HepG2 (cell line): ENCODE results near the gene DLG4. TPM values are rescaled to one million over a fixed set of nuclear protein-coding genes. Genes with fewer than 3 reads are reported as not detected.

Experiments used
- GABPB1 ChIP-seq: IDR thresholded peaks from 2 replicates; pipeline ENCODE4 v1.6.1; 2016; ENCODE audit warnings: mild to moderate bottlenecking, missing genetic modification reagents, moderate library complexity, missing compliant biosample characterization
- HOXA3 ChIP-seq: sonication (generic); formaldehyde crosslinking; IDR thresholded peaks from 2 replicates; pipeline ENCODE4 v1.5.0; 2020; ENCODE audit warnings: missing genetic modification reagents
- HOXA5 ChIP-seq: sonication (generic); formaldehyde crosslinking; IDR thresholded peaks from 2 replicates; pipeline ENCODE4 v1.4.0; 2020; ENCODE audit warnings: missing genetic modification reagents
- JARID2 ChIP-seq: sonication (generic); formaldehyde crosslinking; IDR thresholded peaks from 2 replicates; pipeline ENCODE4 v1.8.1; 2023; ENCODE audit warnings: missing genetic modification reagents, inconsistent platforms; ENCODE audit not compliant: insufficient replicate concordance
- KAT7 ChIP-seq: IDR thresholded peaks from 2 replicates; pipeline ENCODE4 v1.6.1; 2018; ENCODE audit warnings: borderline replicate concordance, missing compliant biosample characterization
- NR1H2 ChIP-seq: sonication (generic); formaldehyde crosslinking; IDR thresholded peaks from 2 replicates; pipeline ENCODE4 v1.8.1; 2022; ENCODE audit warnings: low read depth, missing genetic modification reagents, borderline replicate concordance
- RARA ChIP-seq: IDR thresholded peaks from 2 replicates; pipeline ENCODE4 v1.6.1; 2016; ENCODE audit warnings: missing genetic modification reagents, missing compliant biosample characterization
- RXRB ChIP-seq: IDR thresholded peaks from 2 replicates; pipeline ENCODE4 v1.6.1; 2016; ENCODE audit warnings: borderline replicate concordance, missing genetic modification reagents, missing compliant biosample characterization
- SATB2 ChIP-seq: sonication (generic); formaldehyde crosslinking; IDR thresholded peaks from 2 replicates; pipeline ENCODE4 v1.5.0; 2020; ENCODE audit warnings: missing genetic modification reagents
- SYNCRIP ChIP-seq: fragments of 200-400 bp; formaldehyde crosslinking; IDR thresholded peaks from 2 replicates; pipeline ENCODE4 v1.6.1; 2018; ENCODE audit warnings: mild to moderate bottlenecking, low read depth, low read length; ENCODE audit not compliant: insufficient read depth
- TBX2 ChIP-seq: sonication (generic); formaldehyde crosslinking; IDR thresholded peaks from 2 replicates; pipeline ENCODE4 v1.5.0; 2020; ENCODE audit warnings: missing genetic modification reagents, mild to moderate bottlenecking, borderline replicate concordance
- ZBTB20 ChIP-seq: sonication (generic); formaldehyde crosslinking; IDR thresholded peaks from 2 replicates; pipeline ENCODE4 v1.8.1; 2023; ENCODE audit warnings: missing genetic modification reagents, low read depth, mild to moderate bottlenecking, borderline replicate concordance
- ZFP90 ChIP-seq: sonication (generic); formaldehyde crosslinking; IDR thresholded peaks from 2 replicates; pipeline ENCODE4 v1.8.0; 2022; ENCODE audit warnings: missing genetic modification reagents, mild to moderate bottlenecking, inconsistent platforms, borderline replicate concordance
- ZFY ChIP-seq: sonication (generic); formaldehyde crosslinking; IDR thresholded peaks from 2 replicates; pipeline ENCODE4 v1.4.0; 2020; ENCODE audit warnings: missing genetic modification reagents
- ZNF235 ChIP-seq: sonication (generic); formaldehyde crosslinking; IDR thresholded peaks from 2 replicates; pipeline ENCODE4 v1.8.1; 2023; ENCODE audit warnings: mild to moderate bottlenecking, missing genetic modification reagents, borderline replicate concordance
- ZNF468 ChIP-seq: sonication (generic); formaldehyde crosslinking; IDR thresholded peaks from 2 replicates; pipeline ENCODE4 v1.8.0; 2022; ENCODE audit warnings: mild to moderate bottlenecking, moderate library complexity, missing genetic modification reagents
- ZNF501 ChIP-seq: sonication (generic); formaldehyde crosslinking; IDR thresholded peaks from 2 replicates; pipeline ENCODE4 v1.5.1; 2020; ENCODE audit warnings: mild to moderate bottlenecking, moderate library complexity, missing genetic modification reagents
- ZNF543 ChIP-seq: sonication (generic); formaldehyde crosslinking; IDR thresholded peaks from 2 replicates; pipeline ENCODE4 v1.4.0; 2020; ENCODE audit warnings: mild to moderate bottlenecking, missing genetic modification reagents
- ZNF556 ChIP-seq: sonication (generic); formaldehyde crosslinking; IDR thresholded peaks from 2 replicates; pipeline ENCODE4 v1.4.0; 2020; ENCODE audit warnings: mild to moderate bottlenecking, missing genetic modification reagents, borderline replicate concordance
- ZNF605 ChIP-seq: sonication (generic); formaldehyde crosslinking; IDR thresholded peaks from 2 replicates; pipeline ENCODE4 v1.8.0; 2022; ENCODE audit warnings: mild to moderate bottlenecking, missing genetic modification reagents
- ZNF614 ChIP-seq: IDR thresholded peaks from 2 replicates; pipeline ENCODE4 v1.6.1; 2018; ENCODE audit warnings: missing biosample characterization, missing genetic modification reagents, inconsistent platforms, borderline replicate concordance
- polyA plus RNA-seq, 8 experiments: library from polyadenylated mRNA; depleted of rRNA in 3 of 8; stranded (reverse) in 7 of 8; unstranded in 1 of 8; fragments of >200 nt; fragmentation: Illumina TruSeq in 4 of 8; extraction: Trizol in 4 of 8; gene quantifications; 2 replicates each; pipeline versions ENCODE4 v1.2.1 to v1.2.3, GENCODE V29; 2011 to 2016; ENCODE audit warnings: low read depth in 4 of 8, missing spikeins in 1 of 8, mixed read lengths in 1 of 8; ENCODE audit not compliant: insufficient read depth in 1 of 8
- total RNA-seq, 5 experiments: library from RNA; depleted of rRNA; stranded (reverse); fragments of >200 nt; fragmentation: Illumina TruSeq; extraction: Trizol; gene quantifications; 2 replicates each; pipeline ENCODE4 v1.2.3, GENCODE V29; 2016; ENCODE audit warnings: low read depth in 1 of 5
- TF ChIP-seq, protein P1 (sequence below): sonication (generic); formaldehyde crosslinking; IDR thresholded peaks from 2 replicates; pipeline ENCODE4 v1.4.0; 2020; ENCODE audit warnings: missing genetic modification reagents, low read depth, mild to moderate bottlenecking, borderline replicate concordance
- TF ChIP-seq, protein P2 (sequence below): sonication (generic); formaldehyde crosslinking; IDR thresholded peaks from 2 replicates; pipeline ENCODE4 v1.4.0; 2020; ENCODE audit warnings: mild to moderate bottlenecking, low read depth, missing genetic modification reagents
- TF ChIP-seq, protein P3 (sequence below): IDR thresholded peaks from 2 replicates; pipeline ENCODE4 v1.6.1; 2016; ENCODE audit warnings: missing compliant biosample characterization, missing genetic modification reagents, borderline replicate concordance
- TF ChIP-seq, protein P4 (sequence below): IDR thresholded peaks from 2 replicates; pipeline ENCODE4 v1.6.1; 2016; ENCODE audit warnings: mild to moderate bottlenecking

DLG4 gene
- total and polyA plus RNA-seq, 2 of the 13 experiments (the other 11 are each of a cell fraction or from before 2014, with no cell fraction given), result 0.71 to 4.3 TPM

DNA sequence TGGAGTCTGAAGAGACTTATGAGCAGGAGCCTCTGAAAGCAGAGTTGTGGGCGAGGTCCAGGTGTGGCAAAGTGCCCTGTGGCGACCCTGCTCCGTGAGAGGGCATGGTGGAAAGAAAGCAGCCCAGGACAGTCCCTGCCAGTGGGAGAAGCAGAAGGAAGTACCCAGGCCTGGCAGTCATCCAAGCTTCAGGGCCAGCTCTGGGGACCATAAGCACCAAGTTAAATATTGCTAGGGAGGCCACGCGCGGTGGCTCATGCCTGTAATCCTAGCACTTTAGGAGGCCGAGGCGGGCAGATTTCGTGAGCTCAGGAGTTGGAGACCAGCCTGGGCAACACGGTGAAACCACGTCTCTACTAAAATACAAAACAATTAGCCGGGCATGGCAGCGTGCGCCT, 35.5 kb downstream of the DLG4 start (continued):
- TF ChIP-seq, protein P1, sequence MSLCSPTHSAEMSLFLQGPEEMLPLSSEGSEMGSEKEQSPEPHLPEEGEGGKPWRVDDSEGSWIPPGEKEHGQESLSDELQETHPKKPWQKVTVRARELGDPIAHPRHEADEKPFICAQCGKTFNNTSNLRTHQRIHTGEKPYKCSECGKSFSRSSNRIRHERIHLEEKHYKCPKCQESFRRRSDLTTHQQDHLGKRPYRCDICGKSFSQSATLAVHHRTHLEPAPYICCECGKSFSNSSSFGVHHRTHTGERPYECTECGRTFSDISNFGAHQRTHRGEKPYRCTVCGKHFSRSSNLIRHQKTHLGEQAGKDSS (CRISPR knock-in tag), result peak; percentile 61; the same call in 1 of the 2 replicates
- TF ChIP-seq NR1H2 (CRISPR knock-in tag) (no peak), GABPB1 (CRISPR knock-in tag) (peak; percentile 11; the same call in 1 of the 2 replicates), RXRB (CRISPR knock-in tag) (0 out of 2 replicates have a peak, but pooled peaks have one; percentile 57), ZBTB20 (CRISPR knock-in tag) (0 out of 2 replicates have a peak, but pooled peaks have one; percentile 51), ZNF543 (CRISPR knock-in tag) (0 out of 2 replicates have a peak, but pooled peaks have one; percentile 6), TBX2 (CRISPR knock-in tag) (peak; percentile 56; the same call in 1 of the 2 replicates), ZFP90 (CRISPR knock-in tag) (0 out of 2 replicates have a peak, but pooled peaks have one; percentile 52), ZFY (CRISPR knock-in tag) (peak; percentile 72), ZNF468 (CRISPR knock-in tag) (no peak), HOXA5 (CRISPR knock-in tag) (0 out of 2 replicates have a peak, but pooled peaks have one; percentile 62), JARID2 (CRISPR knock-in tag) (no peak), ZNF556 (0 out of 2 replicates have a peak, but pooled peaks have one; percentile 64), ZNF501 (CRISPR knock-in tag) (0 out of 2 replicates have a peak, but pooled peaks have one; percentile 12), RARA (CRISPR knock-in tag) (peak; percentile 42; the same call in 1 of the 2 replicates), ZNF235 (CRISPR knock-in tag) (no peak), SYNCRIP (no peak), ZNF605 (peak; percentile 54; the same call in 1 of the 2 replicates), SATB2 (CRISPR knock-in tag) (0 out of 2 replicates have a peak, but pooled peaks have one; percentile 46), ZNF614 (CRISPR knock-in tag) (0 out of 2 replicates have a peak, but pooled peaks have one; percentile 44), KAT7 (peak; percentile 35; the same call in 1 of the 2 replicates), HOXA3 (CRISPR knock-in tag) (peak; percentile 62; the same call in 1 of the 2 replicates)
- TF ChIP-seq, protein P2, sequence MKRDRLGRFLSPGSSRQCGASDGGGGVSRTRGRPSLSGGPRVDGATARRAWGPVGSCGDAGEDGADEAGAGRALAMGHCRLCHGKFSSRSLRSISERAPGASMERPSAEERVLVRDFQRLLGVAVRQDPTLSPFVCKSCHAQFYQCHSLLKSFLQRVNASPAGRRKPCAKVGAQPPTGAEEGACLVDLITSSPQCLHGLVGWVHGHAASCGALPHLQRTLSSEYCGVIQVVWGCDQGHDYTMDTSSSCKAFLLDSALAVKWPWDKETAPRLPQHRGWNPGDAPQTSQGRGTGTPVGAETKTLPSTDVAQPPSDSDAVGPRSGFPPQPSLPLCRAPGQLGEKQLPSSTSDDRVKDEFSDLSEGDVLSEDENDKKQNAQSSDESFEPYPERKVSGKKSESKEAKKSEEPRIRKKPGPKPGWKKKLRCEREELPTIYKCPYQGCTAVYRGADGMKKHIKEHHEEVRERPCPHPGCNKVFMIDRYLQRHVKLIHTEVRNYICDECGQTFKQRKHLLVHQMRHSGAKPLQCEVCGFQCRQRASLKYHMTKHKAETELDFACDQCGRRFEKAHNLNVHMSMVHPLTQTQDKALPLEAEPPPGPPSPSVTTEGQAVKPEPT (CRISPR knock-in tag), result 0 out of 2 replicates have a peak, but pooled peaks have one; percentile 48
- TF ChIP-seq, protein P3, sequence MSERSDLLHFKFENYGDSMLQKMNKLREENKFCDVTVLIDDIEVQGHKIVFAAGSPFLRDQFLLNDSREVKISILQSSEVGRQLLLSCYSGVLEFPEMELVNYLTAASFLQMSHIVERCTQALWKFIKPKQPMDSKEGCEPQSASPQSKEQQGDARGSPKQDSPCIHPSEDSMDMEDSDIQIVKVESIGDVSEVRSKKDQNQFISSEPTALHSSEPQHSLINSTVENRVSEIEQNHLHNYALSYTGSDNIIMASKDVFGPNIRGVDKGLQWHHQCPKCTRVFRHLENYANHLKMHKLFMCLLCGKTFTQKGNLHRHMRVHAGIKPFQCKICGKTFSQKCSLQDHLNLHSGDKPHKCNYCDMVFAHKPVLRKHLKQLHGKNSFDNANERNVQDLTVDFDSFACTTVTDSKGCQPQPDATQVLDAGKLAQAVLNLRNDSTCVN (CRISPR knock-in tag), result 0 out of 2 replicates have a peak, but pooled peaks have one; percentile 35
- TF ChIP-seq, protein P4, sequence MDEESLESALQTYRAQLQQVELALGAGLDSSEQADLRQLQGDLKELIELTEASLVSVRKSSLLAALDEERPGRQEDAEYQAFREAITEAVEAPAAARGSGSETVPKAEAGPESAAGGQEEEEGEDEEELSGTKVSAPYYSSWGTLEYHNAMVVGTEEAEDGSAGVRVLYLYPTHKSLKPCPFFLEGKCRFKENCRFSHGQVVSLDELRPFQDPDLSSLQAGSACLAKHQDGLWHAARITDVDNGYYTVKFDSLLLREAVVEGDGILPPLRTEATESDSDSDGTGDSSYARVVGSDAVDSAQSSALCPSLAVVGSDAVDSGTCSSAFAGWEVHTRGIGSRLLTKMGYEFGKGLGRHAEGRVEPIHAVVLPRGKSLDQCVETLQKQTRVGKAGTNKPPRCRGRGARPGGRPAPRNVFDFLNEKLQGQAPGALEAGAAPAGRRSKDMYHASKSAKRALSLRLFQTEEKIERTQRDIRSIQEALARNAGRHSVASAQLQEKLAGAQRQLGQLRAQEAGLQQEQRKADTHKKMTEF (CRISPR knock-in tag), result peak; percentile 70
